ENCODE data around the gene COPS2.
"Not testable (repeated sequence)": the region's sequence is repeated elsewhere in the genome, so short reads cannot be mapped to it uniquely, and the experiment has no call there.

COPS2 gene

DNA sequence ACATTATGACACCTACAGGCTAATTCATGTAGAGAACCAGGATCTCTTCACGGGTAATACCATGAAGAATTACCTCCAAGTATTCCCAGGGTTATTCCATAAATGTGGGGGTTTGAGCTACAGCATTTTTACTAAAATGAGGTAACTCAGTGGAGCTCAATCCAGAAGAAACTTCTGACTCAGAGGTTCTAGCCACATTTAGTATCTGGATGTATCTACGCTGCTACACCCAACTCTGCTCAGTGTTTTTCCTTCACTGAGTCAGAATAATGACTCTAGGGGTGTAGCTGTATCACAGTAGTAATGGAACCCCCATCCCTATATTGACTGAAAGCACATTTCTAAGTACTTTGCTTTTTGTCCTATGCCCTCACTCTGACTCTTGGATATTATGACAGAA lies 52.4 kb downstream of the COPS2 start:
- DNase-seq (ENCODE audit: low read depth in 2 of 2): no peak

DNA sequence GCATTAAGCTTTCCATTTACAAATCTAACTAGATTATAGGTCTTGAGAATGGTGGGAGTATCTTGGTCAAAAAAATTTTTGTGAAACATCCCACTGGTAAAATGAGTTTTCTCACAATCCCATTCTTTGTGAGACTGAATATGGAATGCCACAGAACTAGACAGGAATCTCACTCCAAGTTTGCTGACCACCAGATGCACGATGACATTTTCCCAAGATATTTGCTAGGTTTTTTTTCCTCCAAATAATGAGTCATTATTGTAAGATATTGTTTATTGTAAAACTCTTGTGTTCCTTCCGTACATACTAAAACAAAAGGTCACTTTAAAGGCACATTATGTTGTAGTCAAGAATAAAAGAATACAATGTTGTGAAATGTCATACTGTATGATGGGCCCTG lies 53.9 kb downstream of the COPS2 start:
- DNase-seq (ENCODE audit: low read depth in 2 of 2): no peak

DNA sequence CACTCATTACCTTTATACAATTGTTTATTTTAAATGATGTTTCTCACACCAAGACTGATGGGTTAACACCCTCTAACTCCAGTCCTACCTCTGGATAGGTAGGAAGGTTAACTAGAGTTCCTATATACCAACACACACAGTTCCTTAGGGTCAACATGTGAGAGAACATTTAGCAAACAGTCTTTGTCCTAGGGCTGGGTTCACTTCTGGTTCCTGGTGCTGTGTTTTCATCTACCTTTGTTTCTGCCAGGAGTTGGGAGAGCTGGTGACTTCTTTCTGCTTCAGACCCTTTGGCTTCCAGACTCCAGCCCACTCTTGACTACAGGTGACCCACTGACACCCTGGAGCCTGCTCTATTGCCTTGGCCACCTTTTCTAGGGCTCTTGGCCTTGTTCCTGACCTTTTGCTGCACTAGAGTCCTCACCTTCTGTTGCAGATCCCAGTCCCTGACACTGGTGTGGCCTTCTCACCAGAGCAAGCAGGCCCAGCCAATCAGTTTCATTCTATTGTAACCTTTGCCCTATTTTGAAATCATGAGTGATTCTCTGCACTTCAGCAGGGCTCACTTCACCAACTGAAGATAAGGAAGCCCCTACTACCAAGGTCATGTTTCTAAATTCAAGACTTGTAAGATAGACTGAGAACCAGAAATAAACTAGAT lies 59.2 kb downstream of the COPS2 start:
- no peak for DNase-seq (ENCODE audit: low read depth in 2 of 2)

DNA sequence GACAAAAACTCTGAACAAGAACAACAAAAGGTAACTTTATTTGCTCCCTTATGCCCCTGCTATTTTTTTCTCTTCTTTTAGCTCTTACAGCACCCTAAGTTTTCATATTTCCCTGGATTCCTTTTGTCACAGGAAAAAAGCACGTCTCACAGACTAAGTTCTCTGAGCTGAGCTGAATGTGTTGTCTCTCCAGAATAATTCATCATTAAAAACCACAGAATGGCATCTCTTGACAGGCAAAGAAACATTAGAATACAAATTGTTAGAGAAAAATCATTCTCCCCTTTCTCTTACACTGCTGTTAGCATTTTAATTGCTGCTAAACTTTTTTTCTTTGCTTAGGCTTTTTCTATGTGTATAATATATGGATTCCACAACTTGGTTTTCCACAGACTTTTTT lies 60.5 kb downstream of the COPS2 start:
- DNase-seq (ENCODE audit: low read depth in 2 of 2): no peak

DNA sequence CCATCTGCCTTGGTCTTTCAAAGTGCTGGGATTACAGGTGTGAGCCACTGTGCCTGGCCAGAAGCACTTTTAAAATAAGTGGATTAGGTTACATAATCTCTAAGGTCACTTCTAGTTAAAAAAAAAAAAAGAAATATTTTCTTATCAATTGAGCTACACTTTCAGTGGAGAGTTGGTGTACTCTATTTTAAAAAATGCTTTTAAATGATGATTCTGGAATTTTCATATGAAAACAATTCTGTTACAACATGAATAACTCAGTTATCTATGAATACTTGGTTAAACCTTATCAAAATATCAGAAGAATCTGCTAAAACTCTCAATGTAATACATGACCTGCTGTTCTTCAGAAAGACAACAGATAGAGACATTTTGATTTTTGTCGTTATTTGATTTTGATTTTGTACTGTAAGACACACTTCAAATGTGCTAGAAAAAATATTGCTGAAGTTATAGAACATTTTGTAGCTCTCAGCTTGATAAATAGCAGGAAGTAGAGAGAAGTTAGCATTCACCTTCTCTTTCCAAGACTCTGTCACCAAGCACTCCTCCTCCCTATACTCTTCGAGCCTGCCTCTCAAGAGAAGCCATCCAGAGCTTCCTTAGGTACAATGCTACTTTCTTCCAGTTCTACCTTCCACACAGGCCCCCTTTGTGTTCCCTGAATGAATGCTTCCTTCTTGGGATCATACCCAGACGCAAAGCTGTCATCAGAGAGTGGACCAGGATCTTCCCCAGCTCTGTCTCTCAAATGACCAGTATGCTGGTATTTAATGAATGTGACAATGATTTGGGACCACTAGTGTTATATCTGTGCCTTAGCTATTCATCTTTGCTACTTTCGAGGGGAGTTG lies 61.9 kb downstream of the COPS2 start:
- DNase-seq (ENCODE audit: low read depth in 2 of 2): no peak

DNA sequence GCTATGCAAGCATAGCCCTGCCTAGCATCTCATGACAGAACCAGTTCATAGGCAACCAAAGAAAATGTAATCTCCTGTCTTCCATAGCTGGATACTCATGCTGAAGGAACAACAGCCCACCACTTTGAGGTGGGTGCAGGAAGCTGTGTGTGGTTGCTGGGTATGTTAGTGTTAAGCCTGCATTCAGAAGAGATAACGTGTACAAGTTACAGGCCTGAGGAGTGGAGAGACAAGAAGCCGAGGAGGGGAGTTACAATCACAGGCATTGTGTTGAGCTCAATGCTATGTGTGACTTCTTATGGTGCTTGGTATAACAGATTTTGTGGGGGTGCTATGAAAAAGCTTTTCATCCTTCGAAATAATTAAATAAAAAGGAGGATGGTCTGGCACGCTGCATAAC lies 66.4 kb downstream of the COPS2 start:
- DNase-seq (ENCODE audit: low read depth in 2 of 2): no peak

DNA sequence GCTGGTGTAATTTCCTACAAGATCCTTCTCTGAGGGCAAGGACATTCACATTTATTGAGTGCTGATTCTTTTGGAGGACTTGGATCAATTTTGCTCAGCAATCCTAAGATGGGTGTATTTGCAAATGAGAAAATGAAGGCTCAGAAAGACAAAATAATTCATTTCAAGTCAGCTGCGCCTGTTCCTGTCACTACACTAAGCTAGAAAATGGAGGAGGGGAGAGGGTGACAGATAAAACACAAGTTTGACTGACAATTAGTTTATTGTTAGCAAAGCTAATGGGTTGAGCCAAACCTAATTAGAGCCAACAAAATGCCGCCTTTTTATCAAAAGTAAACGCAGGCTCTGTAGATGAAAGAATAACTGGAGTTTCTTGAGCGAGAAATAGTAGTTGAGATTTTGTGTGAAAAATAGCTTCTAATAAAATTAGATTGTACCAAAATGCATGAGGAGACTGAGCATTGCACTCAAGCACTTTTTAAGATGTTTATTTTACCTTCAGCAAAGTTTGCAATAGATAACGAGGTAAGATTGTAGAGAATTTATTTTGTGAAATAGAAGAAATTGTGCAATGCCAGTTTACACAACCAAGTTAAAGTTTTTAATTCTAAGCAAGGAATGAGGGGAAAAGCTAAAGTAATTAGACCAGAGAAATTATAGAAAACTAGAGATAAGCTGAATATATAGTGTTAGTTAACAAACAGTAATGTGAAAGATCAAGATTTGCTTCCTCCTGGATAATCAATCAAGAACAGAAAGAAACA lies 69.5 kb downstream of the COPS2 start:
- no peak for DNase-seq (ENCODE audit: low read depth in 2 of 2)

DNA sequence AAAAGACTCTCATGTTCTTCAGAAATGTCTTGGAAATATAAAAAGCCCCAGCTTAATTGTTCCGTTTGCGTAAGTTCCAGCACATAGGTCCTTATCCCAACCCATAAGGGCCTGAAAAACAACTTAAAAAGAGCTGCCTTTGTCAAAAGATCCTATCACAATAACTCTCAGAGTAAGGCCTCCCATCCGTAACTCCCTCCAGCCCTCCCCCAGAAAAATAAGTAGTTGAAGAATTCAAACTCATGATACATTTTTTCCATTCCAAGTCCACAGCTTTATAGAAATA lies 71.2 kb downstream of the COPS2 start:
- no peak for DNase-seq (ENCODE audit: low read depth in 2 of 2)

DNA sequence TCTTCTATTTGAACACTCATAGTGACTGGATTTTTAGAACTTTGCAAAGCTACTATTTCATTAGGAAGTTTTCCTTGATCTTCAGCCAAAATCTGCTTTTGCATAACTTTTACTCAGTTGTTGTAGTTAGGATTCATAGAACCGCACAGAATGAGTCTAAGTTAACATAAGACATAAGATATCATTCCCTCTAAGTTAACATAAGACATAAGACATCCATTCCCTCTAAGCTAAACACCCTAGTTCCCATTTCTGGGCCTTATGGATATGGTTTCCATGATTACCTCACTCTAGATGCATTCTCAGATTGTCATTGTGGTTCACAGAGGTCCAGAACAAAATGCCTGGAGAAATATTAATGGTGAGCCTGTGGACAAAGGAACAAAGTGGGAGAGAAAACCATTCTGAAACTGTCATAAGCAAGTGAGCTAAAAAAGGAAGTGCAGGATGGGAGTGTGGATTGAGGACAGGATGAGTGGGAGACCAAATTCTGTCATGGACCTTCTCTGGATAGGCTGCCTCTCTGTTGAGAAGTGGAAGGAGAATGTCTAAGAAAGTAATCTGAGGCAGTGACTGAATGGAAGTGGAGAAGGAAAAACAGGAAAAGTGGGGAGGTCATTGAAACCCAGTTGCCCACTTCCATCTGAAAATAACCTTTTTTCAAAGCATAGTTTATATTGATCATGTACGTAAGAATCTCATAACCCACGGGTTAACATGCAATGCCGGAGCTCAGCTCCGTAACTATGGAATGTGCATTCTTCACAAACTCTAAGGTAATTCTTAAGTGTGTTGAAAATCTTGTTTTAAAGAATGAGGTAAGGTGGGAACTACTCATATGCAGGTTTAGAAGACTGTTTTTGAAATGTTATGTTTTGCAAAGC lies 71.8 kb downstream of the COPS2 start:
- DNase-seq (ENCODE audit: low read depth in 2 of 2): no peak

DNA sequence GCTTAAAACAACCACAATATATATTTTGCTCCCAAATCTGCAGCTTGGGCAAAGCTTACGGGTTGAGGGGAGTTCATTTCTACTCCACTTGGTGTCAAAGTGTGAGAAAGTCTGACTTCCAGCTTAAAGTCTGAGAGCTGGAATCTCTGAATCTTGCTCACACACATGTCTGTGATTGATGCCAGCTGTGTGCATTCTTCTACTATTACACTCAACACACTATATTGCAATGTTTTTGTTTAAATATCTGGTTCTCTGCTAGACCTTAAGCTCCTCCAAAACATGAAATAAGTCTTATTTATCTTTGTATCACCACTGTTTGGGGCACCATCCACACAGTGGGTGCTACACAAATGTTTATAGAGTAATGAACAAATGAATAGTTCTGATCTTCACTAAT lies 72.4 kb downstream of the COPS2 start:
- no peak for DNase-seq (ENCODE audit: low read depth in 2 of 2)

DNA sequence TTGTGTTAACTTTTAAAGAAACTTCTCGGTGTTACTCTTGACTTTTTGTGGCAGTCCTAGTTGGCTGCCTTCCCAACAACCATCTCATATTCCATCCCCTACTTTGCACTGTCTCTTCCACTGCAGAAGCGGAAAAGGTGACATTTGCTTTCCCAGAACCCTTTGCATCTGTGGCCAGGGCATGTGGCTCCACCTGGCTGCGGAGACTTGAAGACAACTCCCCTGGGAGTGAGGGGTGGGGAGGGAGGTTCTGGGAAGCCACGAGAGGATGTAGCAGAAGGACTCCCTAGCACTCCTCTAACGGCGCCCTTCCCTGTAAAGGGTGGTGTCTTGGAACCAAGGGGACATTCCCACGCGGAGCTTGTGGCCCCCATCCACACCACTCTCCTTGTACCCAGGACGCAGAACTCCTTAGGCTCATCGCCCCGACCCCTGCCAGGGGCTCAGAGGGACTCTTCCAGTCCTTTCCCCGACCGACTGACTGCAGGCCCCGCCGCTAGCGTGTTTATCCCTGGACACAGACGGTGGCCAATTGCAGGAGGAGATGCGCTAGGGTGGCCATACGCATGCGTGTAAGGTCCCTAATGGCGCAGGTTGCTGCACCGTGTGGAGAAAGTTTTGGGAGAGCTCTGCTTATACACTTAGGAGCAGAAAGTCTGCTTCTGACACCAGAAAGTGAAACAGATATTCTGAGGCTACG lies 75.9 kb downstream of the COPS2 start:
- DNase-seq (ENCODE audit: low read depth in 2 of 2): no peak

DNA sequence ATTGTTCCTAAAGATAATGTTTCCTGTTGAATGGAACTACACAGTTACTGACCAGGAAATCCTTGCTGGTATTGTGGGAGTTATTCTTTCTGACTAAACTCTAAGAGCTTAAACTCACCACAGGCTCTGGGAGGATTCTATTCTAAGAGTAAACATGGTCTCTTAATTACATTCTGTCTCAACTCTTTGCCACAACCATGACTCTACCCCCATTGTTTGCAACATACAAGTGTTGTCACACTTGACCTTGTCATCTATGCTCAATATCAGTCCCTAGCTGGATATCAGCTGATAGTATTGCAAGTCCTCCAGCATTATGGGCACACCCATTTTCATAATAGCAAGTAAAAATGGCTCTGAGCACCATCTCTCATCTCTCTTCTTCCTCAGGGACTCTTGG lies 79.5 kb downstream of the COPS2 start:
- DNase-seq (ENCODE audit: low read depth in 2 of 2): no peak

DNA sequence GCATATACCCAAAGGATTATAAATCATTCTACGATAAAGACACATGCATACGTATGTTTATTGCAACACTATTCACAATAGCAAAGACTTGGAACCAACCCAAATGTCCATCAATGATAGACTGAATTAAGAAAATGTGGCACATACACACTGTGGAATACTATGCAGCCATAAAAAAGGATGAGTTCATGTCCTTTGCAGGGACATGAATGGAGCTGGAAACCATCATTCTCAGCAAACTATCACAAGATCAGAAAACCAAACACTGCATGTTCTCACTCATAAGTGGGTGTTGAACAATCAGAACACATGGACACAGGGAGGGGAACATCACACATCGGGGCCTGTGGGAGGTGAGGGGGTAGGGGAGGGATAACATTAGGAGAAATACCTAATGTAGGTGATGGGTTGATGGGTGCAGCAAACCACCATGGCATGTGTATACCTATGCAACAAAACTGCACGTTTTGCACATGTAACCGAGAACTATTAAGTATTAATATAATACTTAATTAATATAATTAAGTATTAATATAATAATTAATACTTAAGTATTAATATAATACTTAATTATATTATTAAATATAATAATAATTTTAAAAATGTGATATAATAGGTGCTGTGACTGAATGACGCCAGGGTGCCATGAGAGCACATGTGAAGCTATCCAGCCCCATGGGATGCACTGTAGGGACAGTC lies 80.7 kb downstream of the COPS2 start:
- DNase-seq (ENCODE audit: low read depth in 2 of 2): not testable (repeated sequence)
